ENCODE data around the gene FAM221A.

FAM221A gene

GRCh38 chr7:23751852-23752251 is 71.9 kb downstream of the FAM221A start:
- H3K27ac ChIP-seq, result no peak overlapping the region
- TF ChIP-seq ZFX (IDR thresholded peaks at IDR 0.05) (no peak), CTCF (conservative IDR thresholded peaks at IDR 0.05) (no peak)
